ENCODE measurements around the gene PRKCA. TPM values are rescaled to one million over a fixed set of nuclear protein-coding genes. Genes with fewer than 3 reads are reported as not detected.

Gene PRKCA
- total RNA-seq = 6.4 and 7.0 TPM in 2 replicates

GRCh38 chr17:66301864-66302741 lies at the start of gene PRKCA:
PRKCA (plus strand) TSS chr17:66302613.

GRCh38 chr17:66834919-66835454 lies 532.6 kb downstream of the PRKCA start, which contains the start of gene CACNG5:
CACNG5 (plus strand) TSS chr17:66835117; CDS start chr17:66877333, 42,216 bp downstream.

Other genes starting within 250 kb of the PRKCA start
- 11.1 and 12.6 TPM in 2 replicates for gene CEP112, start 110.5 kb upstream of the PRKCA start, total RNA-seq
- not detected in 2 replicates for gene APOH, start 73.2 kb upstream of the PRKCA start, total RNA-seq